GM21381 (cell line): ENCODE data around the gene IDH2.
"Not testable (repeated sequence)": the region's sequence is repeated elsewhere in the genome, so short reads cannot be mapped to it uniquely, and the experiment has no call there.

ENCODE experiments used
- ATAC-seq: cut with Tn5 transposase; IDR thresholded peaks from one replicate; pipeline ENCODE4 v1.9.1; 2021; ENCODE audit warnings: mild to moderate bottlenecking, moderate library complexity; ENCODE audit not compliant: unreplicated experiment

The IDH2 gene

DNA sequence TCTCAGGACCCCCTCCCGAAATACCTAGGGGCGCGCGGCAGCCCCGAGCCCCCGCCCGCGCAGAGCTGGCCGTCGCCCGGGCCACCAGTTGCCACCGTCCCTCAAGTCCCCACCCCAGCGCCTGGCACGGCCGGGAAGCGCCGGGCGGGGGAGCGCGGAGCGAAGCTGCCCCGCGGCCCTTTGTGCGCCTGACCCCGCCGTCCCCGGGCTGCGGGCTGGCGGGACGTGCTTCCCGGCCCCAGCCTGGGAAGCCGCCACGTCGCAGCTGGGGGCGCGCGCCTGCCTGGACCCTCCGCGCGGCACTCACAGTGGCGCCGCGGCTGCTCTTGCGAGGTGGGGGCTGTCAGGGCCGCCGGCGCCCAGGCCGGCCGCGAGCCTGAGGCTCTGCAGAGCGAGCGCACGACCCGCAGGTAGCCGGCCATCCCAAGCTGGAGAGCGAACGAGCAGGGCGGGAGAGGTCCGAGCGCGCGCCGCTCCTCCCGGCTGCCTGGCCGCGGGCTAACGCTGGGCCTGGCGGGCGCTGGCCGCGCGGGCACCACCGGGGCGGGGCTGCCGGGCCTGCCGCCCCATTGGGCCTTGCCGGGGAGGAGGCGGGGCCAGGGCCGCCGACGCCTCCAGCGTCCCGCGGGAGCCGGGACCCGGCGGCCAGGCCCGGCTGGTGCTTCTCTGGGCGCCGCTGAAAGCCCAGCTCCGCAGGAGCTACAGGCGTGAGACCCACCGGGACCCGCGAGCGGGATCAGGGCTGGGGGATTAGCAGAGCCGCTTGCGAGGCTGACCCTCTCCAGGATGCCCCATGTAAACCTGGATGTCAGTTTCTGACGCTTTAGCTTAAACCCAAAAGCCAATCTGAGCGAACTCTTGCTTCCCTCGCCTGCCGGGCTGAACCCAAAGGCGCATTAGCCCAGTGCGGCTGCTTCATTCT lies at the start of gene IDH2:
Gene IDH2, minus strand, starts transcription at position 500 of the 922 bp plus-strand sequence. Its CDS starts 78 bp downstream, at position 422.
- ATAC-seq = peak; percentile 65

- ATAC-seq = not testable (repeated sequence)
Observed at GRCh38 chr15:90150551-90150950, 48.3 kb upstream of the IDH2 start.

GRCh38 chr15:90149609-90150340 lies 47.5 kb upstream of the IDH2 start:
- no peak for ATAC-seq

DNA sequence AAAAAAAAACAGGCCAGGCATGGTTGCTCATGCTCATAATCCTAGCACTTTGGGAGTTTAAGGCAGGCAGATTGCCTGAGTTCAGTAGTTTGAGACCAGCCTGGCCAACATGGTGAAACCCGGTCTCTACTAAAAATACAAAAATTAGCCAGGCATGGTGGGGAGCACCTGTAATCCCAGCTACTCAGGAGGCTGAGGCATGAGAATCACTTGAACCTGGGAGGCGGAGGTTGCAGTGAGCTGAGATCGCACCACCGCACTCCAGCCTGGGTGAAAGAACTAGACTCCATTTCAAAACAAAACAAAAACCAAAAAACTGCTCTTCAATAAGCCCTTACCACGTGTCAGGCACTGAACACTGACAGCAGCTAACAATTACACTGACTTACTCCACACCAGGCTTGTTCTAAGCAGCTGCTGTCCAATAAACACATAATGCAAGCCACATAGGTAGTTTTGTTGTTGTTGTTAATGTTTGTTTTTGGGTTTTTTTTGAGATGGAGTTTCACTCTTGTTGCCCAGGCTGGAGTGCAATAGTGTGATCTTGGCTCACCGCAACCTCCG lies 44.0 kb upstream of the IDH2 start:
- not testable (repeated sequence) for ATAC-seq

- no peak for ATAC-seq
Observed at GRCh38 chr15:90145761-90146160, 43.5 kb upstream of the IDH2 start.

- no peak for ATAC-seq
Observed at GRCh38 chr15:90145259-90145658, 43.0 kb upstream of the IDH2 start.

DNA sequence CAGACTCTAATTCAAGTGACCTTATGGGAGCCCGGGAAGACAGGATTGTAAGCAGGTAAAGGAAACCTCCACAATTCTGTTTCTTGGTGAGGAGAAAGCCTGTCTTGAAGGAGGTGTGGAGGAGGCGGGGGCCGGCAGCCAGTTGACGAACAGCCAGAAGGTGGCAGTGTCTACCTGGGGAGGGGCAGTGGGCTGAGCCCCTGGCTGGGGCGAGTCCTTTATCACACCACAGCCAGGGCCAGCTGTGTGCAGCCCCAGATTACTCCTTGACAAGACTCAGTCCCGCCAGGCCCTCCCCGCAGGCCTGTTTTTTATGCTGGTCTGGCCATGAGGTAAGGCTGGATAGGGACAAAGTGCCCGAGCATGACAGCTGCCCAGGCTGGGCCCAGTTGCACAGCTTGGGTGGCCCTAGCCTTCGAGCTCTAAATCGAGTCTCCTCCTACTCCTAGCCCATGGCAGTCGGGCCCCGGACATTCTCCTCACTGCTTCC lies 40.9 kb upstream of the IDH2 start:
- ATAC-seq = no peak

DNA sequence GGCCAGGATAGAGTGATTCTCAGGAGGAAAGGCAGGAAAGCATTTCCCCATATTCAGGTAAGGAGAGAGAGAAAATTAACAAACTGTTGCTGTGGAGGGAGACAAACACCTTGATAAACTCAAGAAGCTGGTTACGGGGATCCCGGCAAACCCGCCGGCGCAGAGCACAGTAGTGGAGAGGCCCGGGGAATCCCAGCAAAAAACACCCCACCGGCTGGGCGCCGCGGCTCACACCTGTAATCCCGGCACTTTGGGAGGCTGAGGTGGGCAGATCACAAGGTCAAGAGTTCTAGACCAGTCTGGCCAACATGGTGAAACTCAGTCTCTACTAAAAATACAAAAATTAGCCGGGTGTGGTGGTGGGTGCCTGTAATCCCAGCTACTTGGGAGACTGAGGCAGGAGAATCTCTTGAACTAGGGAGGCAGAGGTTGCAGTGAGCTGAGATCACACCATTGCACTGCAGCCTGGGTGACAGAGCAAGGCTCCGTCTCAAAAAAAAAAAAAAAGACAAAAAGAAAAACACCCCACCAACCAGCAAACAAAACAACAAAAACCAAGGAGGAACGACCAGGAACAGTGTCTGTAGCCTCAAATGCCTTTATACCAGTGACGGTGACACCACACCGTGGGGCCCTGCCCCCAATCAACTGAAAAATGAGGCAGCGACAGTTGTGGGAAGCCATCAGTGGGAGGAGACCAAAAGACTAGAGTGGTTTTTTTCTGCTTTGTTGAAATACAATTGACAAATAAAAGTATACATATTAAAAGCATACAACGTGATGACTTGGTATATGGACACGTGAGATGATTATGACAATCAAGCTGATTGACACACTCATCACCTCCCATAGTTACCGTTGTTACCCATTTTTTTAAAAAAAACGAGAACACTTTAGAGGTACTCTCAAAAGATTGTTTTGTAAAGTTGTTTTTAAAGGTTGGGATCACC lies 40.2 kb upstream of the IDH2 start:
- no peak for ATAC-seq

GRCh38 chr15:90141646-90142045 lies 39.4 kb upstream of the IDH2 start:
- no peak for ATAC-seq

DNA sequence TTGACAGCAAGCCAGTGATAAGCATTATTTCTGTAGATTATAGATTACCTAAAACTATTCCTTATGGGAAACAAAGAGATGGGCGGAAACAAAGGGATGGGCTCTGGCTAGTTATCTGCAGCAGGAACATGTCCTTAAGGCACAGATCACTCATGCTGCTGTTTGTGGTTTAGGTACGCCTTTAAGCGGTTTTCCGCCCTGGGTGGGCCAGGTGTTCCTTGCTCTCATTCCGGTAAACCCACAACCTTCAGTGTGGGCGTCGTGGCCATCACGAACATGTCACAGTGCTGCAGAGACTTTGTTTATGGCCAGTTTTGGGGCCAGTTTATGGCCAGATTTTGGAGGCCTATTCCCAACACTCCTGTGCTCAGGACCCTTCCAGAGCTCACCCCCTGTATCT lies 37.3 kb upstream of the IDH2 start:
- ATAC-seq = not testable (repeated sequence)

- ATAC-seq = no peak
Observed at GRCh38 chr15:90138071-90138833, 36.0 kb upstream of the IDH2 start.

GRCh38 chr15:90132437-90132836 lies 30.2 kb upstream of the IDH2 start:
- ATAC-seq = no peak

DNA sequence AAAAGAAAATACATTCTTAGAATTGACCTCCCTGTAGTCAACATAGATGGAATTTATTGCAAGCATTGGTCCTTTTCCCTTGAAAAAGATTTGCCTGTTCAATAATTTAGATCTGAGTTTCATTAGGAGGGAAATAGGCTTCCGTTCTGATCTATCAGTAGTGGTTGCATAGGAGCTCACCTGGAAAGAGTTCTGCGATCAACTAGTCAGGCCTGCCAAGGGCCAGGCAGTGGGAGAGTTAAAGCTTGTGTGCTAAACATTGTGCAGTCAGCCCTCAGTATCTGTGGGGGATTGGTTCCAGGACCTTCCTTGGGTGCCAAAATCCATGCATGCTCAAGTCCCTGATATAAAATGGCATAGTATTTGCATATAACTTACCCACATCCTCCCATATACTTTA lies 29.6 kb upstream of the IDH2 start:
- no peak for ATAC-seq

DNA sequence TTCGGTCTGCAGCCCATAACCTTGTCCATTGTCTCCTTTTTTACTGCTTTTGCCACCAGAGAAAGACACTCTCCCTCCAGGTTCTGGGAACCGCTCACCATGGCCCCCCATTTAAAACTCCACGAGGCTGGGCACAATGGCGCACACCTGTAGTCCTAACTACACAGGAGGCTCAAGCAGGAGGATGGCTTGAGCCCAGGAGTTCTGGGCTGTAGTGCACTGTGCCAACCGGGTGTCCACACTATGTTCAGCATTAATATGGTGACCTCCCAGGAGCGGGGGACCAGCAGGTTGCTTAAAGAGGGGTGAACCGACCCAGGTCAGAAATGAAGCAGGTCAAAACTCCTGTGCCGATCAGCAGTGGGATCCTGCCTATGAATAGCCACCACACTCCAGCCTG lies 28.0 kb upstream of the IDH2 start:
- ATAC-seq = no peak

- no peak for ATAC-seq
Observed at GRCh38 chr15:90126596-90127435, 24.5 kb upstream of the IDH2 start.

DNA sequence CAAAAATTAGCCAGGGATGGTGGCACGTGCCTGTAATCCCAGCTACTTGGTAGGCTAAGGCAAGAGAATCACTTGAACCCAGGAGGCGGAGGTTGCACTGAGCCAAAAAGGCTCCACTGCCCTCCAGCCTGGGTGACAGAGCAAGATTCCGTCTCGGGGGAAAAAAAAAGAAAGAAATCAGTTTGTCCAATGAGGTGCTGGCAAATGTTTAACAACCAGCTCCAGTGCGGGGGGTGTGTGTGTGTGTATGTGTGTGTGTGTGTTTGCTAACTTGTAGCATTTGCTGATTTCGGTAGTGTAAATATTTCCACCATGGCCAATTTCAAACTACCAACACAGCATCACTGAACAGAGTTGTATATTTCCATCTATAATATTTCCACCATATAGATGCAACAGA lies 23.8 kb upstream of the IDH2 start:
- no peak for ATAC-seq

- ATAC-seq = no peak
Observed at GRCh38 chr15:90124507-90124906, 22.2 kb upstream of the IDH2 start.

DNA sequence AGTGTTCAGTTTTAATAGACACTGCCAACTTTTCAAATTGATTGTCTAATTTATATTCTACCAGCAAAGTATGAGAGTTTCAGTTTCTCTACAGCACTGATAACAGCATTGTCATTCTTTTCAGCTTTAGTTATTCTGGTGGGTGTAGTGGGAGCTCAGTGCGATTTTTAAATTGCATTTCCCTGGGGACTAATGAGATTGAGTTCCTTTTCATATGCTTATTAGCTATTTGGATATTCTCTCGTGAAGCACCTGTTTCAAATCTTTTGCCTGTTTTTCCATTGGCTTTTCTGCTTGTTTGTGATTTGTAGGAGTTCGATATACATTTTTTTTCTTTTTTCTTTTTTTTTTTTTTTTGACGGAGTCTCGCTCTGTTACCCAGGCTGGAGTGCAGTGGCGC lies 18.8 kb upstream of the IDH2 start:
- ATAC-seq = no peak

DNA sequence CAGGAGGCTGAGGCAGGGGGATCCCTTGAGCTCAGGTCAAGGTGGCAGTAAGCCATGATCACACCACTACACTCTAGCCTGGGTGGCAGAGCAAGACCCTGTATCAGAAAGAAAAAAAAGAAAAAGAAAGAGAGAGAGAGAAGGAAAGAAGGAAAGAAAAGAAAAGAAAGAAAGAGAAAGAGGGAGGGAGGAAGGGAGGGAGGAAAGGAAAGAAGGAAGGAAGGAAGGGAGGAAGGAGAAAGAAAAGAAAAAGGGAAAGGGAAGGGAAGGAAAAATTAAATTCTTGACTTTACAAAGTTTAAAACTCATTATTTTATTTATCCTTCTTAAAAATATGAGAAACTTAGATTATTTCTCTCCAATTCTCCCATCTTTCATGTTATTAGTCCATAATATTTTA lies 17.1 kb upstream of the IDH2 start:
- no peak for ATAC-seq
